ENCODE results near the gene C1orf116. TPM values are rescaled to one million over a fixed set of nuclear protein-coding genes. Genes with fewer than 3 reads are reported as not detected.

C1orf116 gene
- total RNA-seq, 1 donor from 2014 or later: not detected

- no peak for DNase-seq (ENCODE audit: extremely low spot score, unreplicated experiment)
- no peak for TF ChIP-seq CTCF (IDR thresholded peaks at IDR 0.05)
- H3K27me3 Mint-ChIP-seq (ENCODE audit: unreplicated experiment): peaks cover 61% of the 10 kb centered on the region
- no peaks in the 10 kb centered on the region for H3K9me3 Mint-ChIP-seq (ENCODE audit: unreplicated experiment)
- H3K4me3 Mint-ChIP-seq (ENCODE audit: unreplicated experiment): no peak overlapping the region
- no peaks in the 10 kb centered on the region for H3K4me1 Mint-ChIP-seq (ENCODE audit: unreplicated experiment)
- H3K36me3 Mint-ChIP-seq (ENCODE audit: unreplicated experiment): no peaks in the 10 kb centered on the region
- no peak overlapping the region for H3K27ac Mint-ChIP-seq (ENCODE audit: unreplicated experiment)
Measured at GRCh38 chr1:207031632-207032264, 808 bp downstream of the C1orf116 start.

GRCh38 chr1:207031016-207031415 is 1.5 kb downstream of the C1orf116 start:
- H3K4me1 Mint-ChIP-seq (ENCODE audit: unreplicated experiment): peaks cover 5% of the 10 kb centered on the region
- peaks cover 61% of the 10 kb centered on the region for H3K27me3 Mint-ChIP-seq (ENCODE audit: unreplicated experiment)
- TF ChIP-seq CTCF (IDR thresholded peaks at IDR 0.05): no peak
- H3K9me3 Mint-ChIP-seq (ENCODE audit: unreplicated experiment): no peaks in the 10 kb centered on the region
- H3K4me3 Mint-ChIP-seq (ENCODE audit: unreplicated experiment): no peak overlapping the region
- DNase-seq (ENCODE audit: extremely low spot score, unreplicated experiment): no peak
- no peaks in the 10 kb centered on the region for H3K36me3 Mint-ChIP-seq (ENCODE audit: unreplicated experiment)
- no peak overlapping the region for H3K27ac Mint-ChIP-seq (ENCODE audit: unreplicated experiment)

- H3K27ac Mint-ChIP-seq (ENCODE audit: unreplicated experiment): no peak overlapping the region
- peaks cover 9% of the 10 kb centered on the region for H3K4me1 Mint-ChIP-seq (ENCODE audit: unreplicated experiment)
- DNase-seq (ENCODE audit: extremely low spot score, unreplicated experiment): no peak
- no peaks in the 10 kb centered on the region for H3K36me3 Mint-ChIP-seq (ENCODE audit: unreplicated experiment)
- no peak for TF ChIP-seq CTCF (IDR thresholded peaks at IDR 0.05)
- no peak overlapping the region for H3K4me3 Mint-ChIP-seq (ENCODE audit: unreplicated experiment)
- H3K9me3 Mint-ChIP-seq (ENCODE audit: unreplicated experiment): no peaks in the 10 kb centered on the region
- H3K27me3 Mint-ChIP-seq (ENCODE audit: unreplicated experiment): peaks cover 61% of the 10 kb centered on the region
Measured at GRCh38 chr1:207030522-207031009, 2.0 kb downstream of the C1orf116 start.

GRCh38 chr1:207029701-207030521 is 2.6 kb downstream of the C1orf116 start:
- H3K27ac Mint-ChIP-seq (ENCODE audit: unreplicated experiment): no peak overlapping the region
- H3K27me3 Mint-ChIP-seq (ENCODE audit: unreplicated experiment): peaks cover 54% of the 10 kb centered on the region
- no peak for TF ChIP-seq CTCF (IDR thresholded peaks at IDR 0.05)
- peaks cover 13% of the 10 kb centered on the region for H3K4me1 Mint-ChIP-seq (ENCODE audit: unreplicated experiment)
- no peak overlapping the region for H3K4me3 Mint-ChIP-seq (ENCODE audit: unreplicated experiment)
- no peaks in the 10 kb centered on the region for H3K9me3 Mint-ChIP-seq (ENCODE audit: unreplicated experiment)
- no peak for DNase-seq (ENCODE audit: extremely low spot score, unreplicated experiment)
- H3K36me3 Mint-ChIP-seq (ENCODE audit: unreplicated experiment): no peaks in the 10 kb centered on the region
